GM18511 (cell line): ENCODE results near the gene URI1.
"Not testable (repeated sequence)": the region's sequence is repeated elsewhere in the genome, so short reads cannot be mapped to it uniquely, and the experiment has no call there.

Experiments
- ATAC-seq: cut with Tn5 transposase; IDR thresholded peaks from one replicate; pipeline ENCODE4 v1.9.1; 2021; ENCODE audit warnings: mild to moderate bottlenecking, moderate library complexity; ENCODE audit not compliant: unreplicated experiment

The URI1 gene

GRCh38 chr19:30020189-30020588, 78.2 kb downstream of the URI1 start:
- ATAC-seq, result no peak

- ATAC-seq, result no peak
These were observed 80.6 kb downstream of the URI1 start for GRCh38 chr19:30022659-30023058.

GRCh38 chr19:30023330-30023729, 81.3 kb downstream of the URI1 start:
- no peak for ATAC-seq

- ATAC-seq, result no peak
These were observed 82.1 kb downstream of the URI1 start for GRCh38 chr19:30024091-30024490.

- no peak for ATAC-seq
These were observed 84.9 kb downstream of the URI1 start for GRCh38 chr19:30026933-30027332.

GRCh38 chr19:30028118-30028991, 86.3 kb downstream of the URI1 start:
- no peak for ATAC-seq

- ATAC-seq, result no peak
These were observed 86.9 kb downstream of the URI1 start for GRCh38 chr19:30028992-30029343.

- peak; percentile 97 for ATAC-seq
These were observed 87.9 kb downstream of the URI1 start for GRCh38 chr19:30029721-30030510.

GRCh38 chr19:30034321-30034720, 92.3 kb downstream of the URI1 start:
- no peak for ATAC-seq

GRCh38 chr19:30036154-30037129, 94.4 kb downstream of the URI1 start:
- no peak for ATAC-seq

GRCh38 chr19:30037835-30038234, 95.8 kb downstream of the URI1 start:
- ATAC-seq, result no peak

GRCh38 chr19:30041931-30042330, 99.9 kb downstream of the URI1 start:
- not testable (repeated sequence) for ATAC-seq

- not testable (repeated sequence) for ATAC-seq
These were observed 101.0 kb downstream of the URI1 start for GRCh38 chr19:30043008-30043407.

GRCh38 chr19:30044273-30045248, 102.5 kb downstream of the URI1 start:
- ATAC-seq, result no peak

GRCh38 chr19:30046522-30046921, 104.5 kb downstream of the URI1 start:
- ATAC-seq, result peak; percentile 92

- ATAC-seq, result no peak
These were observed 105.4 kb downstream of the URI1 start for GRCh38 chr19:30047432-30047831.

GRCh38 chr19:30049226-30049625, 107.2 kb downstream of the URI1 start:
- no peak for ATAC-seq

GRCh38 chr19:30049846-30050667, 108.0 kb downstream of the URI1 start:
- ATAC-seq, result no peak
